Measurements from ENCODE around the gene CRABP2. TPM values are rescaled to one million over a fixed set of nuclear protein-coding genes. Genes with fewer than 3 reads are reported as not detected.

CRABP2 gene
- total RNA-seq, 1 experiment from 2014 or later = 209 TPM

DNA sequence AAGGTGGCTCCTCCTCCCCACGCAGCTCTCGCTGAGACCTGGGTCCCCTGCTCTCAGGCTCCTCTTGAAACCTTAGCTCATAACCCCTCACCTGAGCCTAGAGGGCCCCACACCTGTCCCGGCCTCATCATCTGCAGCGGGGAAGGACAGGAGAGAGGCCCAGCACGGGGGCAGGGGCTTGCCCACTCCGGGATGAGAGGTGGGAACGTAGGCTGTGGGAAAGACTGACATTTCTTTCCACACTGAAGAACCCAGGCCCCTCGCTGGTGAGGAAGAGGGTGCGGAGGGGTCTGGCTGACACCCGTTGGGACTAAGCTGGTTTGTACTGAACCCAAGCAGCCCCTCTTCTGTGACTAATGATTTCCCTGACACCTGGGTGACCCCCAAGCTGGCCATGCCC lies 14.2 kb downstream of the CRABP2 start:
- H3K27me3 ChIP-seq (ENCODE audit: insufficient read depth, low read length) = no peaks in the 10 kb centered on the region
- peak overlapping the region; percentile 72 for H3K27ac ChIP-seq (ENCODE audit: low read depth, low read length)
- no peak overlapping the region for H3K4me3 ChIP-seq (replicated peaks in 1 of 2; ENCODE audit: low read depth in 1 of 2, low read length in 2 of 2)
- H3K79me2 ChIP-seq (ENCODE audit: insufficient read depth, low read length) = no peaks in the 10 kb centered on the region
- H3K9ac ChIP-seq (ENCODE audit: low read length) = peak overlapping the region; percentile 39
- H3K4me2 ChIP-seq (ENCODE audit: low read length) = peak overlapping the region; percentile 84
- RAD21 ChIA-PET (ENCODE audit: low non-redundant PET in 1 of 2, low total read pairs in 2 of 2, uncharacterized antibody in 2 of 2, unreplicated experiment in 2 of 2) = interaction anchor here (1.8 to 4.0 kb wide), 5 partner anchors 15 to 169 kb away, joined by 9 to 67 read pairs (median 45); partner anchors contain the start of genes CRABP2 (in 2 of the 2) and NTRK1 (in 1 of the 2)
- CTCF ChIA-PET = interaction anchor here (1.6 to 10.0 kb wide), 5 partner anchors 17 to 237 kb away, joined by 4 to 508 read pairs (median 104); partner anchors contain the start of genes CRABP2, INSRR, ISG20L2 and METTL25B
- intact Hi-C loops (cut with micrococcal nuclease) = no loop called here
- H3K9me2 ChIP-seq (ENCODE audit: insufficient read depth) = no peaks in the 10 kb centered on the region
- peak overlapping the region; percentile 35 for H2AFZ ChIP-seq (ENCODE audit: low read depth, low read length, poor library complexity, severe bottlenecking)
- no peak for TF ChIP-seq EGR1 (IDR thresholded peaks at IDR 0.05; ENCODE audit: low read depth)
- TF ChIP-seq, protein P1, sequence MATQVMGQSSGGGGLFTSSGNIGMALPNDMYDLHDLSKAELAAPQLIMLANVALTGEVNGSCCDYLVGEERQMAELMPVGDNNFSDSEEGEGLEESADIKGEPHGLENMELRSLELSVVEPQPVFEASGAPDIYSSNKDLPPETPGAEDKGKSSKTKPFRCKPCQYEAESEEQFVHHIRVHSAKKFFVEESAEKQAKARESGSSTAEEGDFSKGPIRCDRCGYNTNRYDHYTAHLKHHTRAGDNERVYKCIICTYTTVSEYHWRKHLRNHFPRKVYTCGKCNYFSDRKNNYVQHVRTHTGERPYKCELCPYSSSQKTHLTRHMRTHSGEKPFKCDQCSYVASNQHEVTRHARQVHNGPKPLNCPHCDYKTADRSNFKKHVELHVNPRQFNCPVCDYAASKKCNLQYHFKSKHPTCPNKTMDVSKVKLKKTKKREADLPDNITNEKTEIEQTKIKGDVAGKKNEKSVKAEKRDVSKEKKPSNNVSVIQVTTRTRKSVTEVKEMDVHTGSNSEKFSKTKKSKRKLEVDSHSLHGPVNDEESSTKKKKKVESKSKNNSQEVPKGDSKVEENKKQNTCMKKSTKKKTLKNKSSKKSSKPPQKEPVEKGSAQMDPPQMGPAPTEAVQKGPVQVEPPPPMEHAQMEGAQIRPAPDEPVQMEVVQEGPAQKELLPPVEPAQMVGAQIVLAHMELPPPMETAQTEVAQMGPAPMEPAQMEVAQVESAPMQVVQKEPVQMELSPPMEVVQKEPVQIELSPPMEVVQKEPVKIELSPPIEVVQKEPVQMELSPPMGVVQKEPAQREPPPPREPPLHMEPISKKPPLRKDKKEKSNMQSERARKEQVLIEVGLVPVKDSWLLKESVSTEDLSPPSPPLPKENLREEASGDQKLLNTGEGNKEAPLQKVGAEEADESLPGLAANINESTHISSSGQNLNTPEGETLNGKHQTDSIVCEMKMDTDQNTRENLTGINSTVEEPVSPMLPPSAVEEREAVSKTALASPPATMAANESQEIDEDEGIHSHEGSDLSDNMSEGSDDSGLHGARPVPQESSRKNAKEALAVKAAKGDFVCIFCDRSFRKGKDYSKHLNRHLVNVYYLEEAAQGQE (IDR thresholded peaks at IDR 0.05; ENCODE audit: low read depth) = no peak
- H4K20me1 ChIP-seq (ENCODE audit: insufficient read depth) = no peaks in the 10 kb centered on the region
- H3K36me3 ChIP-seq (ENCODE audit: control insufficient read depth in 1 of 2, insufficient read depth in 2 of 2, low read length in 2 of 2) = no peaks in the 10 kb centered on the region
- H3K9me3 ChIP-seq (ENCODE audit: control insufficient read depth in 1 of 2, insufficient read depth in 1 of 2, low read depth in 1 of 2, low read length in 2 of 2) = no peaks in the 10 kb centered on the region
- peaks cover 62 to 76% of the 10 kb centered on the region in 2 experiments for H3K4me1 ChIP-seq (ENCODE audit: control insufficient read depth in 1 of 2, insufficient read depth in 2 of 2, low read length in 2 of 2)
- no TSS peak for BruUV-seq (replicated peaks)
- ATAC-seq = no peak
- no peak for DNase-seq (ENCODE audit: low read depth, low spot score)
- POLR2A ChIA-PET = interaction anchor here (0.6 to 5.0 kb wide), 6 partner anchors 13 to 36 kb away, joined by 3 to 87 read pairs (median 10); partner anchors contain the start of genes CRABP2, ISG20L2, METTL25B and NES

DNA sequence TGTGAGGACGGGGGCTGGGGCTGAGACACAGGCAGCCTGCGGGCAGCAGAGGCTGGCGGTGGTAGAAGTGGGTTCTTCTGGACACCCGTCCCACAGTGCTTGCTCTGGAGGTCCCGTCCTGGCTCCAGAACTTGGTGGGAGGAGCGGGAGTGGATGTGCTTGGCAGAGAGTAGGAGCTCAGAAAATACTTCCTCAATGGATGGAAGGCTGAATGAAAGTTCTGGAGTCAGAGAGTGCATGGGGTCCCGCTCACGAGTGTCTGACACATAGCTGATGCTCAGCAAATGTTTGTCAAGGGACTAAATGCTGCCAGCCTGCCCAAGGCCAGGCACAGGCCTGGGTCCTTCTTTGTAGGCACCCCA lies 14.7 kb downstream of the CRABP2 start:
- ATAC-seq (no peak), DNase-seq (ENCODE audit: low read depth, low spot score) (no peak)
- no peaks in the 10 kb centered on the region for H3K36me3 ChIP-seq (ENCODE audit: control insufficient read depth in 1 of 2, insufficient read depth in 2 of 2, low read length in 2 of 2)
- no peak overlapping the region for H2AFZ ChIP-seq (ENCODE audit: low read depth, low read length, poor library complexity, severe bottlenecking)
- H3K4me2 ChIP-seq (ENCODE audit: low read length) = peak overlapping the region; percentile 84
- H3K9me3 ChIP-seq (ENCODE audit: control insufficient read depth in 1 of 2, insufficient read depth in 1 of 2, low read depth in 1 of 2, low read length in 2 of 2) = no peaks in the 10 kb centered on the region
- H3K4me1 ChIP-seq (ENCODE audit: control insufficient read depth in 1 of 2, insufficient read depth in 2 of 2, low read length in 2 of 2) = peaks cover 65 to 82% of the 10 kb centered on the region in 2 experiments
- H4K20me1 ChIP-seq (ENCODE audit: insufficient read depth) = no peaks in the 10 kb centered on the region
- intact Hi-C loops (cut with micrococcal nuclease) = no loop called here
- 0 out of 2 replicates have a peak overlapping the region, but pooled peaks have one; percentile 39 for H3K9ac ChIP-seq (ENCODE audit: low read length)
- CTCF ChIA-PET = interaction anchor here (1.1 to 10.0 kb wide), 8 partner anchors 14 to 237 kb away, joined by 3 to 508 read pairs (median 32); partner anchors contain the start of genes CRABP2, INSRR, ISG20L2 and METTL25B
- no peaks in the 10 kb centered on the region for H3K9me2 ChIP-seq (ENCODE audit: insufficient read depth)
- peak overlapping the region; percentile 72; the same call in 1 of the 2 replicates for H3K27ac ChIP-seq (ENCODE audit: low read depth, low read length)
- no peak overlapping the region for H3K4me3 ChIP-seq (replicated peaks in 1 of 2; ENCODE audit: low read depth in 1 of 2, low read length in 2 of 2)
- H3K79me2 ChIP-seq (ENCODE audit: insufficient read depth, low read length) = no peaks in the 10 kb centered on the region
- POLR2A ChIA-PET = interaction anchor here (0.6 to 5.0 kb wide), 7 partner anchors 13 to 37 kb away, joined by 3 to 87 read pairs (median 7); partner anchors contain the start of genes CRABP2, ISG20L2, METTL25B and NES
- H3K27me3 ChIP-seq (ENCODE audit: insufficient read depth, low read length) = no peaks in the 10 kb centered on the region
- RAD21 ChIA-PET (ENCODE audit: low non-redundant PET in 1 of 2, low total read pairs in 2 of 2, uncharacterized antibody in 2 of 2, unreplicated experiment in 2 of 2) = interaction anchor here (0.9 to 4.0 kb wide), 7 partner anchors 15 to 199 kb away, joined by 3 to 67 read pairs (median 23); partner anchors contain the start of genes CRABP2 (in 2 of the 2) and NTRK1 (in 1 of the 2)
- no TSS peak for BruUV-seq (replicated peaks)
- TF ChIP-seq, protein P2, sequence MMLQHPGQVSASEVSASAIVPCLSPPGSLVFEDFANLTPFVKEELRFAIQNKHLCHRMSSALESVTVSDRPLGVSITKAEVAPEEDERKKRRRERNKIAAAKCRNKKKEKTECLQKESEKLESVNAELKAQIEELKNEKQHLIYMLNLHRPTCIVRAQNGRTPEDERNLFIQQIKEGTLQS (IDR thresholded peaks at IDR 0.05) = no peak
- TF ChIP-seq ZFX (IDR thresholded peaks at IDR 0.05) = no peak
- no peak for TF ChIP-seq SRF (IDR thresholded peaks at IDR 0.05; ENCODE audit: low read depth)
- TF ChIP-seq EGR1 (IDR thresholded peaks at IDR 0.05; ENCODE audit: low read depth) = no peak
- TF ChIP-seq EZH2 (IDR thresholded peaks at IDR 0.05) = no peak
- no peak for TF ChIP-seq RAD21 (IDR thresholded peaks at IDR 0.05; ENCODE audit: low read depth)
- TF ChIP-seq, protein P1 (IDR thresholded peaks at IDR 0.05; ENCODE audit: low read depth) = no peak

Measured in HCT116 (cell line).